Left ventricle myocardium inferior (tissue), 1 donor: ENCODE results near the gene CIT. TPM values are rescaled to one million over a fixed set of nuclear protein-coding genes. Genes with fewer than 3 reads are reported as not detected.

Source experiments
- DNase-seq: peaks from one replicate; pipeline ENCODE4 v3.0.0-alpha.2; 2020
- H3K27ac ChIP-seq: fragments of 200-600 bp; replicated peaks from 2 replicates; pipeline ENCODE4 v1.8.0; 2021
- H3K27me3 ChIP-seq: fragments of 200-600 bp; 2 replicates; pipeline ENCODE4 v1.8.0; 2021; ENCODE audit warnings: low read depth
- H3K36me3 ChIP-seq: fragments of 200-600 bp; 2 replicates; pipeline ENCODE4 v1.8.0; 2021
- H3K4me1 ChIP-seq: fragments of 200-600 bp; 2 replicates; pipeline ENCODE4 v1.8.0; 2021
- H3K4me3 ChIP-seq: fragments of 200-600 bp; 2 replicates; pipeline ENCODE4 v1.8.0; 2021; ENCODE audit warnings: mild to moderate bottlenecking, moderate library complexity
- H3K9me3 ChIP-seq: fragments of 200-600 bp; replicated peaks from 2 replicates; pipeline ENCODE4 v1.8.0; 2021
- CTCF ChIP-seq: fragments of 200-600 bp; IDR thresholded peaks from 2 replicates; pipeline ENCODE4 v1.8.0; 2021; ENCODE audit warnings: antibody characterized with exemption, mild to moderate bottlenecking, borderline replicate concordance
- intact Hi-C: fragments of 100-400 bp; cut with micrococcal nuclease; formaldehyde crosslinking; loops from one replicate; pipeline ENCODE4 v1.11.0; 2022
- total RNA-seq: library from RNA; stranded (reverse); fragmentation: NEBNext Ultra II Directional; extraction: Animal tissue kit (Norgen Biotek cat#: 25700); gene quantifications from one replicate; pipeline ENCODE4 v1.2.1, GENCODE V29; 2021
- donor health status: DM: no; HTN: yes; CAD: no; lungs with severe emphysema.

Gene CIT
- total RNA-seq, 1 donor from 2014 or later: 0.96 TPM

- H3K27ac ChIP-seq: peak overlapping the region; percentile 74
- H3K9me3 ChIP-seq: no peaks in the 10 kb centered on the region
- H3K27me3 ChIP-seq: no peaks in the 10 kb centered on the region
- no peaks in the 10 kb centered on the region for H3K36me3 ChIP-seq
- intact Hi-C loops: no loop called here
- peaks cover 31% of the 10 kb centered on the region for H3K4me1 ChIP-seq
- H3K4me3 ChIP-seq: no peak overlapping the region
- TF ChIP-seq CTCF: no peak
- DNase-seq: no peak
These were observed 184.7 kb downstream of the CIT start for GRCh38 chr12:119692410-119692809.

- intact Hi-C loops: no loop called here
- H3K27me3 ChIP-seq: no peaks in the 10 kb centered on the region
These were observed 185.8 kb downstream of the CIT start for GRCh38 chr12:119691202-119691810.

GRCh38 chr12:119689935-119690500 is 187.1 kb downstream of the CIT start:
- H3K27me3 ChIP-seq: no peaks in the 10 kb centered on the region
- no peak overlapping the region for H3K27ac ChIP-seq
- TF ChIP-seq CTCF: no peak
- no peak overlapping the region for H3K4me3 ChIP-seq
- no peaks in the 10 kb centered on the region for H3K36me3 ChIP-seq
- intact Hi-C loops: no loop called here
- no peak for DNase-seq
- H3K4me1 ChIP-seq: peaks cover 47% of the 10 kb centered on the region
- no peaks in the 10 kb centered on the region for H3K9me3 ChIP-seq

More at GRCh38 chr12:119691202-119691810, 185.8 kb downstream of the CIT start:
- Histone ChIP-seq H3K36me3 (no peaks in the 10 kb centered on the region), H3K4me3 (no peak overlapping the region), H3K9me3 (no peaks in the 10 kb centered on the region), H3K27ac (no peak overlapping the region), H3K4me1 (peaks cover 41% of the 10 kb centered on the region)
- no peak for TF ChIP-seq CTCF
- no peak for DNase-seq

GRCh38 chr12:119687879-119688278 is 189.2 kb downstream of the CIT start:
- Histone ChIP-seq H3K4me1 (peaks cover 39% of the 10 kb centered on the region), H3K27ac (no peak overlapping the region), H3K4me3 (no peak overlapping the region), H3K27me3 (no peaks in the 10 kb centered on the region), H3K9me3 (no peaks in the 10 kb centered on the region), H3K36me3 (no peaks in the 10 kb centered on the region)
- TF ChIP-seq CTCF: no peak
- intact Hi-C loops: no loop called here
- DNase-seq: no peak

GRCh38 chr12:119687406-119687805 is 189.7 kb downstream of the CIT start:
- H3K9me3 ChIP-seq: no peaks in the 10 kb centered on the region
- H3K4me1 ChIP-seq: peaks cover 39% of the 10 kb centered on the region
- no peak overlapping the region for H3K4me3 ChIP-seq
- no peak for TF ChIP-seq CTCF
- H3K27ac ChIP-seq: no peak overlapping the region
- DNase-seq: no peak
- H3K36me3 ChIP-seq: no peaks in the 10 kb centered on the region
- intact Hi-C loops: no loop called here
- no peaks in the 10 kb centered on the region for H3K27me3 ChIP-seq
